Neural crest cell (in vitro differentiated cells): ENCODE measurements around the gene LEPR. TPM values are rescaled to one million over a fixed set of nuclear protein-coding genes. Genes with fewer than 3 reads are reported as not detected.
"Not testable (repeated sequence)": the region's sequence is repeated elsewhere in the genome, so short reads cannot be mapped to it uniquely, and the experiment has no call there.

Experiments used
- DNase-seq: peaks from one replicate; pipeline ENCODE4 v3.0.0; 2021; ENCODE audit warnings: low read depth, mixed read lengths, low spot score
- H3K27ac Mint-ChIP-seq: one replicate; pipeline ENCODE4 v1.8.0; 2021; ENCODE audit warnings: mild to moderate bottlenecking, mixed read lengths; ENCODE audit not compliant: unreplicated experiment
- H3K27me3 Mint-ChIP-seq: 2 replicates; pipeline ENCODE4 v1.8.0; 2021; ENCODE audit warnings: low read depth, mild to moderate bottlenecking, mixed read lengths
- H3K36me3 Mint-ChIP-seq: 2 replicates; pipeline ENCODE4 v1.8.0; 2021; ENCODE audit warnings: low read depth, mild to moderate bottlenecking, mixed read lengths
- H3K4me1 Mint-ChIP-seq: 2 replicates; pipeline ENCODE4 v1.8.0; 2021; ENCODE audit warnings: mixed read lengths
- H3K4me3 Mint-ChIP-seq: one replicate; pipeline ENCODE4 v1.8.0; 2021; ENCODE audit warnings: mild to moderate bottlenecking, mixed read lengths
- H3K9me3 Mint-ChIP-seq: 2 replicates; pipeline ENCODE4 v1.8.0; 2021; ENCODE audit warnings: mixed read lengths
- CTCF ChIP-seq: fragments of 200-600 bp; sonication (generic); conservative IDR thresholded peaks from 2 replicates; pipeline ENCODE4 v1.5.0; 2021; ENCODE audit warnings: antibody characterized with exemption, mild to moderate bottlenecking
- total RNA-seq: library from RNA; stranded (reverse); gene quantifications from 2 replicates; pipeline ENCODE4 v1.2.1, GENCODE V29; 2021

Gene LEPR
- total RNA-seq, 1 donor from 2014 or later = 2.7 TPM

GRCh38 chr1:65458730-65459396 is 38.4 kb downstream of the LEPR start:
- Mint-ChIP-seq H3K27me3 (no peaks in the 10 kb centered on the region), H3K4me3 (no peak overlapping the region), H3K27ac (peak overlapping the region; percentile 39), H3K4me1 (peaks cover 10% of the 10 kb centered on the region), H3K36me3 (peaks cover 11% of the 10 kb centered on the region), H3K9me3 (peaks cover 8% of the 10 kb centered on the region)
- TF ChIP-seq CTCF = no peak
- no peak for DNase-seq

GRCh38 chr1:65459397-65459768 is 38.9 kb downstream of the LEPR start:
- Mint-ChIP-seq H3K4me1 (peaks cover 10% of the 10 kb centered on the region), H3K27me3 (no peaks in the 10 kb centered on the region), H3K4me3 (no peak overlapping the region), H3K9me3 (peaks cover 8% of the 10 kb centered on the region), H3K27ac (no peak overlapping the region), H3K36me3 (peaks cover 12% of the 10 kb centered on the region)
- DNase-seq = no peak
- peak; percentile 57 for TF ChIP-seq CTCF

- H3K27ac Mint-ChIP-seq, H3K4me1 Mint-ChIP-seq, H3K27me3 Mint-ChIP-seq, H3K9me3 Mint-ChIP-seq, H3K4me3 Mint-ChIP-seq, DNase-seq: not testable (repeated sequence)
- H3K36me3 Mint-ChIP-seq = peaks cover 14% of the 10 kb centered on the region
Observed at GRCh38 chr1:65465837-65466236, 45.4 kb downstream of the LEPR start.

GRCh38 chr1:65467536-65467935 is 47.1 kb downstream of the LEPR start:
- Mint-ChIP-seq H3K9me3 (peaks cover 3% of the 10 kb centered on the region), H3K27me3 (no peaks in the 10 kb centered on the region), H3K27ac (no peak overlapping the region), H3K4me3 (peak overlapping the region; percentile 18), H3K4me1 (peaks cover 10% of the 10 kb centered on the region), H3K36me3 (peaks cover 14% of the 10 kb centered on the region)
- peak; percentile 36 for DNase-seq
- TF ChIP-seq CTCF = peak; percentile 31

- TF ChIP-seq CTCF = no peak
- Mint-ChIP-seq H3K4me3 (no peak overlapping the region), H3K27ac (no peak overlapping the region), H3K9me3 (peaks cover 3% of the 10 kb centered on the region), H3K4me1 (peaks cover 10% of the 10 kb centered on the region), H3K36me3 (peaks cover 8% of the 10 kb centered on the region), H3K27me3 (no peaks in the 10 kb centered on the region)
- no peak for DNase-seq
Observed at GRCh38 chr1:65469126-65469888, 48.8 kb downstream of the LEPR start.

GRCh38 chr1:65469889-65470340 is 49.4 kb downstream of the LEPR start:
- Mint-ChIP-seq H3K36me3 (peaks cover 8% of the 10 kb centered on the region), H3K27me3 (no peaks in the 10 kb centered on the region), H3K4me1 (peaks cover 10% of the 10 kb centered on the region), H3K4me3 (no peak overlapping the region), H3K27ac (no peak overlapping the region), H3K9me3 (peaks cover 3% of the 10 kb centered on the region)
- no peak for TF ChIP-seq CTCF
- DNase-seq = no peak
